OCI-LY7 (cell line): Measurements from ENCODE around the gene TNP1. TPM values are rescaled to one million over a fixed set of nuclear protein-coding genes. Genes with fewer than 3 reads are reported as not detected.

Experiments
- BruUV-seq: library from RNA; stranded (reverse); fragments of 400-500 nt; replicated peaks from 2 replicates; lab custom pipeline; 2021; lab: Mats Ljungman, UMichigan
- CTCF ChIA-PET: fragments of 300-600 bp; sonication (Branson Sonifier 250); formaldehyde crosslinking; loops from one replicate; lab custom pipeline; 2022; ENCODE audit warnings: antibody characterized with exemption; ENCODE audit not compliant: unreplicated experiment; lab: Charles Lee
- POLR2A ChIA-PET: fragments of 300-600 bp; sonication (Branson Sonifier 250); formaldehyde crosslinking; loops from one replicate; lab custom pipeline; 2022; ENCODE audit warnings: antibody characterized with exemption; lab: Charles Lee
- DNase-seq: peaks from one replicate; pipeline ENCODE4 v3.0.0-alpha.2; 2015; ENCODE audit warnings: low spot score
- H2AFZ ChIP-seq: fragments of 200-600 bp; sonication (generic), shearing (Covaris generic); 2 replicates; pipeline ENCODE4 v1.6.1; 2014; ENCODE audit warnings: mild to moderate bottlenecking, antibody characterized with exemption, low read length, moderate library complexity
- H3K27ac ChIP-seq: fragments of 200-600 bp; sonication (generic); 2 replicates; pipeline ENCODE4 v1.5.1; 2014; ENCODE audit warnings: mixed run types, low read depth, mild to moderate bottlenecking, moderate library complexity, low read length, inconsistent platforms; ENCODE audit not compliant: poor library complexity, severe bottlenecking
- H3K36me3 ChIP-seq: fragments of 200-600 bp; sonication (generic); 2 replicates; pipeline ENCODE4 v1.6.1; 2014; ENCODE audit warnings: mild to moderate bottlenecking, antibody characterized with exemption, low read length, moderate library complexity, mixed read lengths; ENCODE audit not compliant: insufficient read depth
- H3K4me1 ChIP-seq: fragments of 200-600 bp; sonication (generic); 2 replicates; pipeline ENCODE4 v1.5.1; 2014; ENCODE audit warnings: mild to moderate bottlenecking, low read length; ENCODE audit not compliant: insufficient read depth, poor library complexity, severe bottlenecking
- H3K4me2 ChIP-seq: fragments of 200-600 bp; sonication (generic); 2 replicates; pipeline ENCODE4 v1.6.1; 2014; ENCODE audit warnings: mild to moderate bottlenecking, low read length
- H3K4me3 ChIP-seq: fragments of 200-600 bp; sonication (generic); 2 replicates; pipeline ENCODE4 v1.5.1; 2014; ENCODE audit warnings: mild to moderate bottlenecking, low read depth, low read length; ENCODE audit not compliant: poor library complexity, severe bottlenecking
- H3K79me2 ChIP-seq: fragments of 200-600 bp; sonication (generic); 2 replicates; pipeline ENCODE4 v1.6.1; 2016; ENCODE audit warnings: low read depth, mild to moderate bottlenecking, low read length, moderate library complexity, mixed read lengths; ENCODE audit not compliant: insufficient read depth
- H3K9me2 ChIP-seq: fragments of 200-600 bp; sonication (generic); 2 replicates; pipeline ENCODE4 v1.6.1; 2016; ENCODE audit warnings: mild to moderate bottlenecking, low read length, mixed read lengths; ENCODE audit not compliant: insufficient read depth
- H3K9me3 ChIP-seq: fragments of 200-600 bp; sonication (generic); 2 replicates; pipeline ENCODE4 v1.6.1; 2014; ENCODE audit warnings: mild to moderate bottlenecking, mixed run types, low read length, mixed read lengths
- H4K20me1 ChIP-seq: fragments of 200-600 bp; sonication (generic); 2 replicates; pipeline ENCODE4 v1.6.1; 2014; ENCODE audit warnings: mild to moderate bottlenecking, antibody characterized with exemption, low read length, moderate library complexity, mixed read lengths; ENCODE audit not compliant: insufficient read depth
- EZH2phosphoT487 ChIP-seq: fragments of 200-600 bp; sonication (generic); IDR thresholded peaks from 2 replicates; pipeline ENCODE4 v1.6.1; 2018; ENCODE audit warnings: low read depth, borderline replicate concordance, mild to moderate bottlenecking, mixed run types, antibody characterized with exemption, low read length, moderate library complexity, mixed read lengths
- intact Hi-C: fragments of 100-400 bp; cut with micrococcal nuclease; formaldehyde crosslinking; loops from one replicate; pipeline ENCODE4 v1.10.0; 2022; ENCODE audit not compliant: unreplicated experiment
- total RNA-seq, 2 experiments: library from RNA; depleted of rRNA in 1 of 2; stranded (reverse); fragments of >200 nt in 1 of 2; shearing (Covaris generic) in 1 of 2; gene quantifications; 2 replicates each; pipeline ENCODE4 v1.2.3, GENCODE V29; 2014 to 2022
- TF ChIP-seq, protein P1 (sequence below): fragments of 200-600 bp; sonication (generic); conservative IDR thresholded peaks from 2 replicates; pipeline ENCODE4 v1.5.1; 2014; ENCODE audit warnings: mild to moderate bottlenecking, antibody characterized with exemption, low read length, moderate library complexity, mixed read lengths

Gene TNP1
- total RNA-seq, 2 experiments from 2014 or later = not detected

DNA sequence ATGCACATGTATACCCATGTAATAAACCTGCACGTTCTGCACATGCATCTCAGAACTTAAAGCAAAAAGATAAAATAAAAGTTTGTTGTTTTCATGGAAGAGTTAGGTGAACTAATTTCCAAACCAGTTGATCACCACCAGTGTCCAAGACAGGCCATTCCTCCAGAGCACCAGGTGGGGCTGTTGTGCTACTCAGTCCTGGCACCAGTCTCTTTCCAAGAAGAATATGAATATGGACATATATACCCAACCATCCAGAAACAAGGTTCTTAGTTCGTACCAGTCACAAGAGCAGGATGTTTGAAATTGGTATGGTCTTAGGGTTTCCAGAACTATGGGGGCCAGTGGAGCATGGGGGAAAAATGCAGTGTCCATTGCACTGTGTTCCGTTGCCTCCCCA lies 17.2 kb upstream of the TNP1 start:
- Histone ChIP-seq H3K9me2 (no peaks in the 10 kb centered on the region), H3K27ac (no peak overlapping the region), H4K20me1 (no peaks in the 10 kb centered on the region), H3K4me2 (no peak overlapping the region), H3K9me3 (no peaks in the 10 kb centered on the region), H3K4me3 (no peak overlapping the region), H2AFZ (no peak overlapping the region), H3K79me2 (no peaks in the 10 kb centered on the region), H3K36me3 (no peaks in the 10 kb centered on the region), H3K4me1 (no peaks in the 10 kb centered on the region)
- CTCF ChIA-PET = no interaction called here
- intact Hi-C loops = no loop called here
- TF ChIP-seq, protein P1, sequence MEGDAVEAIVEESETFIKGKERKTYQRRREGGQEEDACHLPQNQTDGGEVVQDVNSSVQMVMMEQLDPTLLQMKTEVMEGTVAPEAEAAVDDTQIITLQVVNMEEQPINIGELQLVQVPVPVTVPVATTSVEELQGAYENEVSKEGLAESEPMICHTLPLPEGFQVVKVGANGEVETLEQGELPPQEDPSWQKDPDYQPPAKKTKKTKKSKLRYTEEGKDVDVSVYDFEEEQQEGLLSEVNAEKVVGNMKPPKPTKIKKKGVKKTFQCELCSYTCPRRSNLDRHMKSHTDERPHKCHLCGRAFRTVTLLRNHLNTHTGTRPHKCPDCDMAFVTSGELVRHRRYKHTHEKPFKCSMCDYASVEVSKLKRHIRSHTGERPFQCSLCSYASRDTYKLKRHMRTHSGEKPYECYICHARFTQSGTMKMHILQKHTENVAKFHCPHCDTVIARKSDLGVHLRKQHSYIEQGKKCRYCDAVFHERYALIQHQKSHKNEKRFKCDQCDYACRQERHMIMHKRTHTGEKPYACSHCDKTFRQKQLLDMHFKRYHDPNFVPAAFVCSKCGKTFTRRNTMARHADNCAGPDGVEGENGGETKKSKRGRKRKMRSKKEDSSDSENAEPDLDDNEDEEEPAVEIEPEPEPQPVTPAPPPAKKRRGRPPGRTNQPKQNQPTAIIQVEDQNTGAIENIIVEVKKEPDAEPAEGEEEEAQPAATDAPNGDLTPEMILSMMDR = 0 out of 2 replicates have a peak, but pooled peaks have one; percentile 30
- TF ChIP-seq EZH2phosphoT487 = no peak
- BruUV-seq = no TSS peak
- DNase-seq = no peak
- POLR2A ChIA-PET = no interaction called here

DNA sequence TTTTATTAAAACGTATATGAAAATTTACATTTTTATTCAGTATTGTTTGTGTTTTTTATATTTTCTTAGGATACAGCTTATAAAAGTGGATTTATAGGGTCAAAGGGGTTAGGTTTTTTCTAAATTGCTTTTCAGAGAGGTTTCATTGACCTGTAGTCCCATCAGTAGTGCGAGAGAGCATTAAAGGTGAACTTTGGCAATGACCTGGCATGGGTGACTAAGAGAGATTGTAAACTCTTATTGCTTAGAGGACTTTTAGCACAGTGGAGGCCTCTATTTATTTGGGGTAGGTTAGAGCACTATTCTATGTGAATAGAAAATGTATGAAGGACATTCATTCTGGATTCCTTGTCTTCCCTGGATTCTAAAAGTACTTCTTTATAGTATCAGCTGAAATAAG lies 16.0 kb upstream of the TNP1 start:
- ChIA-PET POLR2A (no interaction called here), CTCF (interaction anchor here (0.6 kb wide), 1 partner anchor 173 kb away, joined by 3 read pairs; no protein-coding TSS in a partner anchor)
- H3K79me2 ChIP-seq = no peaks in the 10 kb centered on the region
- intact Hi-C loops = no loop called here
- DNase-seq = no peak
- H4K20me1 ChIP-seq = no peaks in the 10 kb centered on the region
- no peaks in the 10 kb centered on the region for H3K9me2 ChIP-seq
- no peak overlapping the region for H2AFZ ChIP-seq
- no peak overlapping the region for H3K4me2 ChIP-seq
- no TSS peak for BruUV-seq
- no peaks in the 10 kb centered on the region for H3K36me3 ChIP-seq
- H3K4me3 ChIP-seq = no peak overlapping the region
- no peaks in the 10 kb centered on the region for H3K4me1 ChIP-seq
- no peaks in the 10 kb centered on the region for H3K9me3 ChIP-seq
- H3K27ac ChIP-seq = no peak overlapping the region
- TF ChIP-seq EZH2phosphoT487 = no peak
- TF ChIP-seq, protein P1 = no peak

DNA sequence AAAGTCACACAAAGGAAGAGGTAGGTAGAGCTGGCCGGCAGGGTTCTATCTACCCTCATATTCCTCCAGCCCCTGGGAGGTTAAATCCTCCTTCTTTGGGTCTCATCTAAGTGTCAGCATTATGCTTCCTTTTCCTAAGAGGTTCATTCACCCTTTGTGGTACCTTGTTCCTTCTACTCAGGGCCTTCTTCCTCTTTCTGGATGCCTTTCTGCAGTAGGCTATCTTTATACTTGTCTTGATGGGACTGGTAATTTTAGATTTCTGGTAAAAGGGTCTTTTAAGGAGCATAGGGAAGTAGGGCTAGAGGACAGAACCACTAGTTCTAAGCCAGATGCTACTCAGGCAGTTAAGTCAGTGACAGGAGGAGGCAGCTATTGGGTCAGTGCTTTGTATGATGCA lies 13.7 kb upstream of the TNP1 start:
- Histone ChIP-seq H3K4me1 (no peaks in the 10 kb centered on the region), H3K36me3 (no peaks in the 10 kb centered on the region), H3K4me2 (no peak overlapping the region), H2AFZ (no peak overlapping the region), H3K27ac (no peak overlapping the region), H3K9me2 (no peaks in the 10 kb centered on the region), H4K20me1 (no peaks in the 10 kb centered on the region), H3K4me3 (no peak overlapping the region), H3K79me2 (no peaks in the 10 kb centered on the region), H3K9me3 (no peaks in the 10 kb centered on the region)
- CTCF ChIA-PET = no interaction called here
- intact Hi-C loops = no loop called here
- POLR2A ChIA-PET = no interaction called here
- DNase-seq = no peak
- BruUV-seq = no TSS peak
- TF ChIP-seq EZH2phosphoT487 = no peak
- TF ChIP-seq, protein P1 = no peak
